ENCODE measurements around the gene MEG3. TPM values are rescaled to one million over a fixed set of nuclear protein-coding genes. Genes with fewer than 3 reads are reported as not detected.

Gene MEG3
- total RNA-seq, 2 experiments from 2014 or later: not detected

DNA sequence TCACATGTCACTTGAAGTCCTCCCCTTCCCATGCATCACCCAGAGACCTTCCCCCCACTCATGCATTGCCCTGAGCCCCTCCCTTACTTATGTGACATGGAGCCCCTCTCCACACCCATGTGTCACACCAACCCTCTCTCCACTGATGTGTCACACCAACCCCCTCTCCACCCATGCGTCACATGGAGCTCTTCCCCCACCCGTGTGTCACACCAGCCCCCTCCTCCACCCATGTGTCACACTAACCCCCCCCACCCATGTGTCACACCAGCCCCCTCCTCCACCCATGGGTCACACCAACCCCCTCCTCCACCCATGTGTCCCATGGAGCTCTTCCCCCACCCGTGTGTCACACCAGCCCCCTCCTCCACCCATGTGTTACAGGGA is 47.2 kb downstream of the MEG3 start:
- no peak for DNase-seq (ENCODE audit: low spot score)

DNA sequence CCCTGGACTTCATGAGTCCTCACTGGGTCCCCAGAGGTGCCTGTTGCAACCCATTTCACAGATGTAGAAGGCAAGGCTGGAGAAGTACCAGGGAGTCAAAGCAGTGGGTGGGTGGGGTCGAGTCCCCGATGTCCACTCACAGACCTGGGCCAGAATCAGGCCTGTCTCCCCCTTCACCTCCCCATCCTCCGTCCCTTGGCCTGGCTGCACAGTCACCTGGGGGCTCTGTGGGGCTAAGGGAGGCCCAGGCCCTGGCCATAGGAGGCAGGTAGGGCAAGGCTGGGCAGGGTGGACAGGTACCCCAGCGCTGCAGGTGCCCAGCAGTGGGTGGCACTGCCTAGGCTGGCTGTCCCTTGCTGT is 48.1 kb downstream of the MEG3 start:
- Histone ChIP-seq H3K4me2 (ENCODE audit: low read length) (no peak overlapping the region), H3K27ac (ENCODE audit: low read depth, low read length, poor library complexity, severe bottlenecking) (no peak overlapping the region), H4K20me1 (ENCODE audit: insufficient read depth, low read length) (no peaks in the 10 kb centered on the region), H3K79me2 (ENCODE audit: insufficient read depth, low read depth, low read length) (no peaks in the 10 kb centered on the region), H3K4me3 (ENCODE audit: low read depth, low read length, poor library complexity, severe bottlenecking) (no peak overlapping the region), H3K4me1 (ENCODE audit: insufficient read depth, low read length, poor library complexity, severe bottlenecking) (no peaks in the 10 kb centered on the region), H3K36me3 (ENCODE audit: insufficient read depth, low read length) (no peaks in the 10 kb centered on the region), H2AFZ (ENCODE audit: low read length) (no peak overlapping the region), H3K9me2 (ENCODE audit: insufficient read depth, low read length) (no peaks in the 10 kb centered on the region), H3K9me3 (ENCODE audit: low read length) (no peaks in the 10 kb centered on the region)
- BruUV-seq (replicated peaks): no TSS peak
- POLR2A ChIA-PET: interaction anchor here (0.5 kb wide), 1 partner anchor 358 kb away, joined by 4 read pairs; no protein-coding TSS in a partner anchor
- CTCF ChIA-PET (ENCODE audit: unreplicated experiment): no interaction called here
- DNase-seq (ENCODE audit: low spot score): no peak
- no peak for TF ChIP-seq EZH2phosphoT487 (IDR thresholded peaks at IDR 0.05; ENCODE audit: borderline replicate concordance, low read depth, low read length)
- TF ChIP-seq, protein P1, sequence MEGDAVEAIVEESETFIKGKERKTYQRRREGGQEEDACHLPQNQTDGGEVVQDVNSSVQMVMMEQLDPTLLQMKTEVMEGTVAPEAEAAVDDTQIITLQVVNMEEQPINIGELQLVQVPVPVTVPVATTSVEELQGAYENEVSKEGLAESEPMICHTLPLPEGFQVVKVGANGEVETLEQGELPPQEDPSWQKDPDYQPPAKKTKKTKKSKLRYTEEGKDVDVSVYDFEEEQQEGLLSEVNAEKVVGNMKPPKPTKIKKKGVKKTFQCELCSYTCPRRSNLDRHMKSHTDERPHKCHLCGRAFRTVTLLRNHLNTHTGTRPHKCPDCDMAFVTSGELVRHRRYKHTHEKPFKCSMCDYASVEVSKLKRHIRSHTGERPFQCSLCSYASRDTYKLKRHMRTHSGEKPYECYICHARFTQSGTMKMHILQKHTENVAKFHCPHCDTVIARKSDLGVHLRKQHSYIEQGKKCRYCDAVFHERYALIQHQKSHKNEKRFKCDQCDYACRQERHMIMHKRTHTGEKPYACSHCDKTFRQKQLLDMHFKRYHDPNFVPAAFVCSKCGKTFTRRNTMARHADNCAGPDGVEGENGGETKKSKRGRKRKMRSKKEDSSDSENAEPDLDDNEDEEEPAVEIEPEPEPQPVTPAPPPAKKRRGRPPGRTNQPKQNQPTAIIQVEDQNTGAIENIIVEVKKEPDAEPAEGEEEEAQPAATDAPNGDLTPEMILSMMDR (conservative IDR thresholded peaks at IDR 0.05; ENCODE audit: low read length): no peak
- intact Hi-C loops (cut with micrococcal nuclease; ENCODE audit: unreplicated experiment): no loop called here

More for the DNA sequence above, 47.2 kb downstream of the MEG3 start:
- Histone ChIP-seq H3K4me3 (ENCODE audit: low read depth, low read length, poor library complexity, severe bottlenecking) (no peak overlapping the region), H3K9me2 (ENCODE audit: insufficient read depth, low read length) (no peaks in the 10 kb centered on the region), H4K20me1 (ENCODE audit: insufficient read depth, low read length) (no peaks in the 10 kb centered on the region), H3K4me2 (ENCODE audit: low read length) (no peak overlapping the region), H3K79me2 (ENCODE audit: insufficient read depth, low read depth, low read length) (no peaks in the 10 kb centered on the region), H3K9me3 (ENCODE audit: low read length) (no peaks in the 10 kb centered on the region), H3K36me3 (ENCODE audit: insufficient read depth, low read length) (no peaks in the 10 kb centered on the region), H3K4me1 (ENCODE audit: insufficient read depth, low read length, poor library complexity, severe bottlenecking) (no peaks in the 10 kb centered on the region), H2AFZ (ENCODE audit: low read length) (no peak overlapping the region), H3K27ac (ENCODE audit: low read depth, low read length, poor library complexity, severe bottlenecking) (no peak overlapping the region)
- intact Hi-C loops (cut with micrococcal nuclease; ENCODE audit: unreplicated experiment): no loop called here
- BruUV-seq (replicated peaks): no TSS peak
- TF ChIP-seq, protein P1 (conservative IDR thresholded peaks at IDR 0.05; ENCODE audit: low read length): no peak
- TF ChIP-seq EZH2phosphoT487 (IDR thresholded peaks at IDR 0.05; ENCODE audit: borderline replicate concordance, low read depth, low read length): no peak
- ChIA-PET CTCF (ENCODE audit: unreplicated experiment) (no interaction called here), POLR2A (no interaction called here)

DNA sequence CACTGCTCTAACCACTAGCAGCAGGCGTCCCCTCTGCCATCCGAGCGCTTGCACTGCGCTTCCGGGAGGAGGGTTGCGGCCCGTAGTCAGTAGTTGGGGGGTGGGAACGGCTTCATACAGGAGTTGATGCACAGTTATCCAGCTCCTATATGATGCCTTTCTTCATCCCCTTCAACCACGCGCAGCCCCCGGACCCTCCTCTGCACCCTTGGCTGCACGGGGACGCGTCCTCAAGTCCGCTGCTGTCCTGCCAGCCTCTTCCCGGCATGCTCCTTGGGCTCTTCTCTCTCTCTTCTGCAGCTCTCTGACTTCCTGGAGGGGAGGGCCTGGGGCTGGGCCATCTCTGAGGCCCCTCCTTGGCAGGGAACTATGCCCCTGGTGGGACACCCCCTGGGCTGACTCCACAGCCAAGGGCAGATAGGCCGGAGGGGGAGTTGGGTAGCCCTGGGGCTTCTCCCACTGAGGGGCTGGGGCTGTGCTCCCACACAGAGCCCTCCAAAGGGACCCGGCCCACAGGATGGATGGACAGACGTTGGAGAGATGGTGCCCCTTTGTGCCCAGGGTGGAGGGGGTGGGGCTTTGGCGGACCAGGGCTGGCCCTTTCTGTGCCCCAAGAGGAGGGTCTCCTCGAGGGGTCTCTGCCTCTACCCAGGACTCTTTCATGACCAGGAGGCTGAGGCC is 48.6 kb downstream of the MEG3 start:
- Histone ChIP-seq H3K4me1 (ENCODE audit: insufficient read depth, low read length, poor library complexity, severe bottlenecking) (no peaks in the 10 kb centered on the region), H3K79me2 (ENCODE audit: insufficient read depth, low read depth, low read length) (no peaks in the 10 kb centered on the region), H3K9me2 (ENCODE audit: insufficient read depth, low read length) (no peaks in the 10 kb centered on the region), H3K36me3 (ENCODE audit: insufficient read depth, low read length) (no peaks in the 10 kb centered on the region), H3K4me3 (ENCODE audit: low read depth, low read length, poor library complexity, severe bottlenecking) (no peak overlapping the region), H3K9me3 (ENCODE audit: low read length) (no peaks in the 10 kb centered on the region), H3K27ac (ENCODE audit: low read depth, low read length, poor library complexity, severe bottlenecking) (no peak overlapping the region), H3K4me2 (ENCODE audit: low read length) (no peak overlapping the region), H2AFZ (ENCODE audit: low read length) (no peak overlapping the region), H4K20me1 (ENCODE audit: insufficient read depth, low read length) (no peaks in the 10 kb centered on the region)
- TF ChIP-seq EZH2phosphoT487 (IDR thresholded peaks at IDR 0.05; ENCODE audit: borderline replicate concordance, low read depth, low read length): no peak
- TF ChIP-seq, protein P1 (conservative IDR thresholded peaks at IDR 0.05; ENCODE audit: low read length): no peak
- intact Hi-C loops (cut with micrococcal nuclease; ENCODE audit: unreplicated experiment): no loop called here
- no TSS peak for BruUV-seq (replicated peaks)
- ChIA-PET CTCF (ENCODE audit: unreplicated experiment) (no interaction called here), POLR2A (interaction anchor here (0.5 kb wide), 1 partner anchor 359 kb away, joined by 4 read pairs; no protein-coding TSS in a partner anchor)
- no peak for DNase-seq (ENCODE audit: low spot score)

All from OCI-LY7 (cell line).